Lower lobe of right lung (tissue), 2 donors: ENCODE results near the gene SAG. TPM values are rescaled to one million over a fixed set of nuclear protein-coding genes. Genes with fewer than 3 reads are reported as not detected.

Experiments
- ATAC-seq, 2 donors: fragments of 200-7000 bp; cut with Tn5 transposase; one replicate each; pipeline ENCODE4 v1.9.1; 2020 to 2022; ENCODE audit warnings: mild to moderate bottlenecking in 2 of 2, moderate library complexity in 2 of 2
- DNase-seq: peaks from one replicate; pipeline ENCODE4 v3.0.0-alpha.2; 2020
- H3K27ac ChIP-seq: fragments of 200-600 bp; one replicate; pipeline ENCODE4 v1.8.0; 2022
- H3K27me3 ChIP-seq: fragments of 200-600 bp; one replicate; pipeline ENCODE4 v1.8.0; 2022; ENCODE audit warnings: low read depth
- H3K36me3 ChIP-seq: fragments of 200-600 bp; one replicate; pipeline ENCODE4 v1.8.0; 2022; ENCODE audit warnings: mild to moderate bottlenecking
- H3K4me1 ChIP-seq: fragments of 200-600 bp; one replicate; pipeline ENCODE4 v1.8.0; 2022
- H3K4me3 ChIP-seq: fragments of 200-600 bp; one replicate; pipeline ENCODE4 v1.8.0; 2022; ENCODE audit warnings: mild to moderate bottlenecking
- H3K9me3 ChIP-seq: fragments of 200-600 bp; one replicate; pipeline ENCODE4 v1.8.0; 2022
- intact Hi-C: fragments of 100-400 bp; cut with DNase I; formaldehyde crosslinking; loops from one replicate; pipeline ENCODE4 v1.11.0; 2022
- total RNA-seq: library from RNA; stranded (reverse); fragmentation: NEBNext Ultra II Directional; extraction: Animal tissue kit (Norgen Biotek cat#: 25700); gene quantifications from one replicate; pipeline ENCODE4 v1.2.1, GENCODE V29; 2021
- TF ChIP-seq, protein P1 (sequence below): fragments of 200-600 bp; IDR thresholded peaks from one replicate; pipeline ENCODE4 v1.8.0; 2022; ENCODE audit warnings: antibody characterized with exemption, mild to moderate bottlenecking
- donor health status: DM: no; HTN: yes; CAD: no; lungs with severe emphysema.

The SAG gene
- total RNA-seq, 1 donor from 2014 or later, result not detected

GRCh38 chr2:233384811-233385488 lies 77.3 kb downstream of the SAG start:
- intact Hi-C loops, result no loop called here
- Histone ChIP-seq H3K4me1 (peaks cover 41% of the 10 kb centered on the region), H3K27ac (peak overlapping the region; percentile 0), H3K27me3 (no peaks in the 10 kb centered on the region), H3K36me3 (peaks cover 12% of the 10 kb centered on the region), H3K4me3 (no peak overlapping the region), H3K9me3 (no peaks in the 10 kb centered on the region)
- DNase-seq (no peak), ATAC-seq (peak; percentile 26 to 36)
- TF ChIP-seq, protein P1, sequence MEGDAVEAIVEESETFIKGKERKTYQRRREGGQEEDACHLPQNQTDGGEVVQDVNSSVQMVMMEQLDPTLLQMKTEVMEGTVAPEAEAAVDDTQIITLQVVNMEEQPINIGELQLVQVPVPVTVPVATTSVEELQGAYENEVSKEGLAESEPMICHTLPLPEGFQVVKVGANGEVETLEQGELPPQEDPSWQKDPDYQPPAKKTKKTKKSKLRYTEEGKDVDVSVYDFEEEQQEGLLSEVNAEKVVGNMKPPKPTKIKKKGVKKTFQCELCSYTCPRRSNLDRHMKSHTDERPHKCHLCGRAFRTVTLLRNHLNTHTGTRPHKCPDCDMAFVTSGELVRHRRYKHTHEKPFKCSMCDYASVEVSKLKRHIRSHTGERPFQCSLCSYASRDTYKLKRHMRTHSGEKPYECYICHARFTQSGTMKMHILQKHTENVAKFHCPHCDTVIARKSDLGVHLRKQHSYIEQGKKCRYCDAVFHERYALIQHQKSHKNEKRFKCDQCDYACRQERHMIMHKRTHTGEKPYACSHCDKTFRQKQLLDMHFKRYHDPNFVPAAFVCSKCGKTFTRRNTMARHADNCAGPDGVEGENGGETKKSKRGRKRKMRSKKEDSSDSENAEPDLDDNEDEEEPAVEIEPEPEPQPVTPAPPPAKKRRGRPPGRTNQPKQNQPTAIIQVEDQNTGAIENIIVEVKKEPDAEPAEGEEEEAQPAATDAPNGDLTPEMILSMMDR, result no peak

DNA sequence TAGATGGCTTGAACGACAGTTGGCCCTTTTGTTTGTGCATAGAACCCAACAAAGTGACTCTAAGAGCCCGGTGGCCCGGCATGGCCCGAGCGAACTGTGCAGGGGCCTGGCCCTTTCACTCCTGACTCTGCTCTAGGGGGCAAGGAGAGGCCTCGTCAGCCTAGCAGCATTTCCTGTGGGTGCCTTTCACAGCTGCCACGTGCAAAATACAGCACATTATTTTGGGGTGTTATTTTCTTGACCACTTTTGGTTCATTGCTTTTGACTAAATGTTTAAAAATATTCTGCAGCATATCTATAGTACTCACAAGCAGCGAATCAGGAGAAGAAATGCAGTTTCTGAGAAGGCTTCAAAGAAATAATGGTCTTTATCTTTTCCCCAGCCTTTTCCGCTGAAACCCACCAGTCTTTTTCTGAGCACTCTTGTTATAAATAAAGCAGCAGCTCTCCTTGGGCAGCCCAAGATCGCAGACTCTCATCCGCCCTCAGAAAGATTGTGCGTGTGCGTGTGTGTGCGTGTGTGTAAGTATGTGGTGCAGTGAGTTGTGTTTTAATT lies 78.0 kb downstream of the SAG start:
- DNase-seq (no peak), ATAC-seq (no peak)
- peak overlapping the region; percentile 0 for H3K27ac ChIP-seq
- H3K27me3 ChIP-seq, result no peaks in the 10 kb centered on the region
- intact Hi-C loops, result no loop called here
- peaks cover 18% of the 10 kb centered on the region for H3K36me3 ChIP-seq
- H3K4me3 ChIP-seq, result no peak overlapping the region
- TF ChIP-seq, protein P1, result no peak
- peaks cover 41% of the 10 kb centered on the region for H3K4me1 ChIP-seq
- no peaks in the 10 kb centered on the region for H3K9me3 ChIP-seq

GRCh38 chr2:233386382-233387041 lies 78.9 kb downstream of the SAG start:
- ATAC-seq, result peak; percentile 51 to 67
- no peak for DNase-seq
- H3K36me3 ChIP-seq, result peaks cover 22% of the 10 kb centered on the region
- H3K4me1 ChIP-seq, result peaks cover 41% of the 10 kb centered on the region
- no peak overlapping the region for H3K4me3 ChIP-seq
- H3K27me3 ChIP-seq, result no peaks in the 10 kb centered on the region
- no peaks in the 10 kb centered on the region for H3K9me3 ChIP-seq
- H3K27ac ChIP-seq, result peak overlapping the region; percentile 67
- intact Hi-C loops, result no loop called here
- TF ChIP-seq, protein P1, result no peak

- H3K36me3 ChIP-seq, result peaks cover 22% of the 10 kb centered on the region
- H3K4me1 ChIP-seq, result peaks cover 41% of the 10 kb centered on the region
- peak in 1 of 2 donors; percentile 28 for ATAC-seq
- no peaks in the 10 kb centered on the region for H3K9me3 ChIP-seq
- H3K27ac ChIP-seq, result peak overlapping the region; percentile 67
- no peak for DNase-seq
- no peaks in the 10 kb centered on the region for H3K27me3 ChIP-seq
- TF ChIP-seq, protein P1, result no peak
- intact Hi-C loops, result no loop called here
- H3K4me3 ChIP-seq, result peak overlapping the region; percentile 6
Observed at GRCh38 chr2:233387225-233387624, 79.6 kb downstream of the SAG start.

- Histone ChIP-seq H3K4me3 (peak overlapping the region; percentile 2), H3K36me3 (peaks cover 22% of the 10 kb centered on the region), H3K27me3 (no peaks in the 10 kb centered on the region), H3K4me1 (peaks cover 41% of the 10 kb centered on the region), H3K27ac (peak overlapping the region; percentile 67), H3K9me3 (no peaks in the 10 kb centered on the region)
- peak; percentile 84 for DNase-seq
- TF ChIP-seq, protein P1, result no peak
- peak; percentile 92 for ATAC-seq
- intact Hi-C loops, result no loop called here
Observed at GRCh38 chr2:233387667-233388528, 80.3 kb downstream of the SAG start.
